Measurements from ENCODE around the gene LOXHD1. TPM values are rescaled to one million over a fixed set of nuclear protein-coding genes. Genes with fewer than 3 reads are reported as not detected.

LOXHD1 gene
- total RNA-seq, 1 experiment from 2014 or later, result not detected

DNA sequence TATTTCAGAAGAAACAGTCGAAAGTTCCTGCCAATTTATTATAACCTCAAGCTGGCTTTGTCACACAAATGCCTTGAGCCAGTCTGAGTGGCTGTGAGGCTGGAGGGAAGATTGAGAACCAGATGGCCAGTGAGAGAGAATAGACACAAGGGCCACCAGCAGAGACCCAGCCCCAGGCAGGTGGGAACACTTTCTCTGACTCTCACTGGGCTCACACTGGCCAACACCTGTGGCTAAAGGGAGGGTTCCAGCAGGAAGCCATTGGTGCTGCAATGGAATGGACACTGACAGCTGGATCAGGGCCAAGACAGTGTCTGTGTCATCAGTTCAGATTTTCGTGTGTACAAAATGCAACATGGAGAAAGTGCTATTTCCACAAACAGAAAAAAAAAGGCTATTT is 29.9 kb downstream of the LOXHD1 start:
- H3K36me3 Mint-ChIP-seq (ENCODE audit: insufficient read depth, unreplicated experiment), result no peaks in the 10 kb centered on the region
- Histone ChIP-seq H3K36me3 (ENCODE audit: control insufficient read depth, insufficient read depth, low read length) (no peaks in the 10 kb centered on the region), H3K4me1 (no peaks in the 10 kb centered on the region), H3K4me3 (ENCODE audit: low read depth, low read length) (no peak overlapping the region), H3K27me3 (replicated peaks; ENCODE audit: control insufficient read depth, insufficient read depth, low read length) (no peaks in the 10 kb centered on the region), H3K9me3 (no peaks in the 10 kb centered on the region)
- H3K27me3 Mint-ChIP-seq (ENCODE audit: insufficient read depth, unreplicated experiment), result peaks cover 5% of the 10 kb centered on the region
- H3K4me3 Mint-ChIP-seq (ENCODE audit: unreplicated experiment), result no peak overlapping the region
- BruUV-seq (replicated peaks), result no TSS peak
- intact Hi-C loops (cut with micrococcal nuclease; ENCODE audit: unreplicated experiment), result no loop called here
- H3K27ac Mint-ChIP-seq (ENCODE audit: unreplicated experiment), result no peak overlapping the region
- CTCF ChIA-PET, result no interaction called here
- DNase-seq, result no peak
- H3K4me1 Mint-ChIP-seq (ENCODE audit: low read depth, unreplicated experiment), result no peaks in the 10 kb centered on the region
- TF ChIP-seq, protein P1, sequence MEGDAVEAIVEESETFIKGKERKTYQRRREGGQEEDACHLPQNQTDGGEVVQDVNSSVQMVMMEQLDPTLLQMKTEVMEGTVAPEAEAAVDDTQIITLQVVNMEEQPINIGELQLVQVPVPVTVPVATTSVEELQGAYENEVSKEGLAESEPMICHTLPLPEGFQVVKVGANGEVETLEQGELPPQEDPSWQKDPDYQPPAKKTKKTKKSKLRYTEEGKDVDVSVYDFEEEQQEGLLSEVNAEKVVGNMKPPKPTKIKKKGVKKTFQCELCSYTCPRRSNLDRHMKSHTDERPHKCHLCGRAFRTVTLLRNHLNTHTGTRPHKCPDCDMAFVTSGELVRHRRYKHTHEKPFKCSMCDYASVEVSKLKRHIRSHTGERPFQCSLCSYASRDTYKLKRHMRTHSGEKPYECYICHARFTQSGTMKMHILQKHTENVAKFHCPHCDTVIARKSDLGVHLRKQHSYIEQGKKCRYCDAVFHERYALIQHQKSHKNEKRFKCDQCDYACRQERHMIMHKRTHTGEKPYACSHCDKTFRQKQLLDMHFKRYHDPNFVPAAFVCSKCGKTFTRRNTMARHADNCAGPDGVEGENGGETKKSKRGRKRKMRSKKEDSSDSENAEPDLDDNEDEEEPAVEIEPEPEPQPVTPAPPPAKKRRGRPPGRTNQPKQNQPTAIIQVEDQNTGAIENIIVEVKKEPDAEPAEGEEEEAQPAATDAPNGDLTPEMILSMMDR (IDR thresholded peaks at IDR 0.05; ENCODE audit: insufficient read depth in 1 of 2, low read depth in 1 of 2, low read length in 1 of 2, severe bottlenecking in 1 of 2, unreplicated experiment in 1 of 2), result no peak
- no peaks in the 10 kb centered on the region for H3K9me3 Mint-ChIP-seq (ENCODE audit: unreplicated experiment)
- POLR2A ChIA-PET, result no interaction called here

DNA sequence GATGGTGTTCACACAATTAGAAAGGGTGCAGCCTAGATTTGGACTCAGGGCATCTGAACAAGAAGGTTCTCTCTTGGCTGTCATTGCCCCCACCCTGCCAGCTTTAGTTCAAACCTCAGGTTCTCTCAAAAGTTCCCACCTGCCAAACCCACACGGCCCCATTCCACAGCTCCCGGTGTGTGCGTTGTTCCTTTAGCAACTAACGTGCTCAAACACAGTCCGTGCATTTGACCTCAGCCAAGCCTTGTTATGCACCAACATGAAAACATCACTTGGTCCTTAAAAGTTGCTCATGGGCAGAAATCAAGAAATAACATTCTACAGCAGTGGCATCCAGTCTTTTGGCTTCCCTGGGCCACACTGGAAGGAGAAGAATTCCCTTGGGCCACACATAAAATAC is 32.0 kb downstream of the LOXHD1 start:
- ChIA-PET CTCF (no interaction called here), POLR2A (no interaction called here)
- H3K36me3 Mint-ChIP-seq (ENCODE audit: insufficient read depth, unreplicated experiment), result no peaks in the 10 kb centered on the region
- H3K27ac Mint-ChIP-seq (ENCODE audit: unreplicated experiment), result no peak overlapping the region
- Histone ChIP-seq H3K9me3 (no peaks in the 10 kb centered on the region), H3K4me3 (ENCODE audit: low read depth, low read length) (no peak overlapping the region), H3K4me1 (no peaks in the 10 kb centered on the region), H3K36me3 (ENCODE audit: control insufficient read depth, insufficient read depth, low read length) (no peaks in the 10 kb centered on the region), H3K27me3 (replicated peaks; ENCODE audit: control insufficient read depth, insufficient read depth, low read length) (no peaks in the 10 kb centered on the region)
- no TSS peak for BruUV-seq (replicated peaks)
- no peak for DNase-seq
- peaks cover 5% of the 10 kb centered on the region for H3K27me3 Mint-ChIP-seq (ENCODE audit: insufficient read depth, unreplicated experiment)
- H3K4me3 Mint-ChIP-seq (ENCODE audit: unreplicated experiment), result no peak overlapping the region
- intact Hi-C loops (cut with micrococcal nuclease; ENCODE audit: unreplicated experiment), result no loop called here
- no peaks in the 10 kb centered on the region for H3K4me1 Mint-ChIP-seq (ENCODE audit: low read depth, unreplicated experiment)
- H3K9me3 Mint-ChIP-seq (ENCODE audit: unreplicated experiment), result no peaks in the 10 kb centered on the region
- TF ChIP-seq, protein P1 (IDR thresholded peaks at IDR 0.05; ENCODE audit: insufficient read depth in 1 of 2, low read depth in 1 of 2, low read length in 1 of 2, severe bottlenecking in 1 of 2, unreplicated experiment in 1 of 2), result no peak

DNA sequence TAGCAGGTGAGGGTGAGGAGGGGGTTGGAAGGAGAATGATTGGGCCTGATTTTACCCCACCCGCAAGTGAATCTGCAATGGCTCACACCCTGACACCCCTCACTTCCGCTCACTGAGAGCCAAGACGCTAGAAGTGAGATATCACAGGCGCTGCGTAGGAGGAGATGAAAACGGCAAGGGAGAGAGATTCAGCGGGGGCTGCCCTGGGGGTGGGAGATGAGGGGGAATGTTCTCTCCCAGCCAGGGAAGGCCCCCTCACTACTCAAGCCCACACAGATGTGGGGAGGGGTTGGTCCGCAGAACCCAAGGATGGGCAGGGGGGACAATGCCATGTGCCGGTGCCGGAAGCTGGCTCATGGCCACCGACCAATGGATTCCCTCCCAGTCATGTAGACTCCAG is 32.9 kb downstream of the LOXHD1 start:
- Mint-ChIP-seq H3K36me3 (ENCODE audit: insufficient read depth, unreplicated experiment) (no peaks in the 10 kb centered on the region), H3K4me3 (ENCODE audit: unreplicated experiment) (no peak overlapping the region), H3K27me3 (ENCODE audit: insufficient read depth, unreplicated experiment) (peaks cover 5% of the 10 kb centered on the region), H3K9me3 (ENCODE audit: unreplicated experiment) (no peaks in the 10 kb centered on the region), H3K4me1 (ENCODE audit: low read depth, unreplicated experiment) (no peaks in the 10 kb centered on the region), H3K27ac (ENCODE audit: unreplicated experiment) (no peak overlapping the region)
- POLR2A ChIA-PET, result no interaction called here
- no peaks in the 10 kb centered on the region for H3K27me3 ChIP-seq (replicated peaks; ENCODE audit: control insufficient read depth, insufficient read depth, low read length)
- intact Hi-C loops (cut with micrococcal nuclease; ENCODE audit: unreplicated experiment), result no loop called here
- no peaks in the 10 kb centered on the region for H3K4me1 ChIP-seq
- BruUV-seq (replicated peaks), result no TSS peak
- CTCF ChIA-PET, result no interaction called here
- H3K4me3 ChIP-seq (ENCODE audit: low read depth, low read length), result no peak overlapping the region
- no peaks in the 10 kb centered on the region for H3K9me3 ChIP-seq
- TF ChIP-seq, protein P1 (IDR thresholded peaks at IDR 0.05; ENCODE audit: insufficient read depth in 1 of 2, low read depth in 1 of 2, low read length in 1 of 2, severe bottlenecking in 1 of 2, unreplicated experiment in 1 of 2), result no peak
- DNase-seq, result no peak
- H3K36me3 ChIP-seq (ENCODE audit: control insufficient read depth, insufficient read depth, low read length), result no peaks in the 10 kb centered on the region

All from Caco-2 (cell line).